DND-41 (cell line): ENCODE results near the gene TOX2.

Experiments used
- EZH2 ChIP-seq: IDR thresholded peaks from 3 replicates; pipeline ENCODE4 v1.6.1; 2012; ENCODE audit warnings: borderline replicate concordance, low read depth, mild to moderate bottlenecking, moderate library complexity, low read length, inconsistent platforms; ENCODE audit not compliant: severe bottlenecking
- TF ChIP-seq, protein P1 (sequence below): IDR thresholded peaks from 2 replicates; pipeline ENCODE4 v1.5.1; 2012; ENCODE audit warnings: borderline replicate concordance, low read length, moderate library complexity, mild to moderate bottlenecking; ENCODE audit not compliant: poor library complexity, severe bottlenecking; ENCODE audit errors: extremely low read depth

DNA sequence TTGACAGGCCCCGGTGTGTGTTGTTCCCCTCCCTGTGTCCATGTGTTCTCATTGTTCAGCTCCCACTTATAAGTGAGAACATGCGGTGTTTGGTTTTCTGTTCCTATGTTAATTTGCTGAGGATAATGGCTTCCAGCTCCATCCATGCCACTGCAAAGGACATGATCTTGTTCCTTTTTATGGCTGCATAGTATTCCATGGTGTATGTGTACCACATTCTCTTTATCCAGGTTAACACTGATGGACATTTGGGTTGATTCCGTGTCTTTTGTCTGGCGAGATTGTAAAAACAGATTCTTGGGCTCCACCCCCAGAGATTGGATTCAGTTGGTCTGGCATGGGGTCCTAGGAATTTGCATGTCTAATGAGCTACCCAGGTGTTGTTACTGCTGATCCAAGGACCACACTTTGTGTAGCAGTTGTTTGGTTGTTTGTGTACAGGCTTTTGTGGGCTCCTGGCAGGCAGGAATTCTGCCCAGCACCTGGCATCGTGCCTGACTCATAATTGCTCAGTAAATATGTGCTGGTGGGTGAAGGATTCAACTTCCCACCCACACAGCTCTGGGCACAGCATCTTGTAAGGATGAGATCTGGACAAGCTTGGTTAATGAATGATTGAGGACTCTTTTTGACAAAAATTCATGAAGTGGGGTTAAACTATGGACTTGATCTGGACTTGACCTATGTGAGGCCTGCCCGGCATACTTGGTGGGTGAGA lies 5.2 kb downstream of the TOX2 start:
- TF ChIP-seq EZH2 = no peak
- TF ChIP-seq, protein P1, sequence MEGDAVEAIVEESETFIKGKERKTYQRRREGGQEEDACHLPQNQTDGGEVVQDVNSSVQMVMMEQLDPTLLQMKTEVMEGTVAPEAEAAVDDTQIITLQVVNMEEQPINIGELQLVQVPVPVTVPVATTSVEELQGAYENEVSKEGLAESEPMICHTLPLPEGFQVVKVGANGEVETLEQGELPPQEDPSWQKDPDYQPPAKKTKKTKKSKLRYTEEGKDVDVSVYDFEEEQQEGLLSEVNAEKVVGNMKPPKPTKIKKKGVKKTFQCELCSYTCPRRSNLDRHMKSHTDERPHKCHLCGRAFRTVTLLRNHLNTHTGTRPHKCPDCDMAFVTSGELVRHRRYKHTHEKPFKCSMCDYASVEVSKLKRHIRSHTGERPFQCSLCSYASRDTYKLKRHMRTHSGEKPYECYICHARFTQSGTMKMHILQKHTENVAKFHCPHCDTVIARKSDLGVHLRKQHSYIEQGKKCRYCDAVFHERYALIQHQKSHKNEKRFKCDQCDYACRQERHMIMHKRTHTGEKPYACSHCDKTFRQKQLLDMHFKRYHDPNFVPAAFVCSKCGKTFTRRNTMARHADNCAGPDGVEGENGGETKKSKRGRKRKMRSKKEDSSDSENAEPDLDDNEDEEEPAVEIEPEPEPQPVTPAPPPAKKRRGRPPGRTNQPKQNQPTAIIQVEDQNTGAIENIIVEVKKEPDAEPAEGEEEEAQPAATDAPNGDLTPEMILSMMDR = no peak
